ENCODE results near the gene DESI2. TPM values are rescaled to one million over a fixed set of nuclear protein-coding genes. Genes with fewer than 3 reads are reported as not detected.
"Not testable (repeated sequence)": the region's sequence is repeated elsewhere in the genome, so short reads cannot be mapped to it uniquely, and the experiment has no call there.

Gene DESI2
- total RNA-seq, 1 donor from 2014 or later = 54.8 TPM

DNA sequence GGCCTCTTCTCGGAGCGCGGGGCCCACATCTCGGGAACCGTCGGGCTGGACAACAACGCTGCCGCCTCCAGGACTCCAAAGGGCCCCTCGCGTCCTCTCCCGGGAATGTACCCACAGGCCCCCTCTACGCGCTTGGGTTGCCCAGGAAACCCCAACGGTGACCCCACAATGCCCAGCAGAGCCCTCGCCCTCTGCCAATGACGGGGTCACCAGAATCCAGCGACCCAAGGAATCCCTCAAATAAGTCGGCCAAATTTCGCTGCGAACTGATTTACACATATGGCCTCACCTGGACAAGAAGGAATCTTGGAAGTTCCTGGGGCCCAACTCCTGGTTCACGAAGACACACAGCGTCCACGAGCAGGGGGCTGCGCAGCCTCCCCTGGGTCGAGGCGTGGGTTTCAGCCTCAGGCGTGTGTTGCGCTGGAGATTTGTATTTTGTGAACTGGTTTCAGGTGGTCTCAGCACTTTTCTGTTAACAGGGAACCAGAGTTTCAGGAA lies 78.1 kb downstream of the DESI2 start:
- TF ChIP-seq, protein P1, sequence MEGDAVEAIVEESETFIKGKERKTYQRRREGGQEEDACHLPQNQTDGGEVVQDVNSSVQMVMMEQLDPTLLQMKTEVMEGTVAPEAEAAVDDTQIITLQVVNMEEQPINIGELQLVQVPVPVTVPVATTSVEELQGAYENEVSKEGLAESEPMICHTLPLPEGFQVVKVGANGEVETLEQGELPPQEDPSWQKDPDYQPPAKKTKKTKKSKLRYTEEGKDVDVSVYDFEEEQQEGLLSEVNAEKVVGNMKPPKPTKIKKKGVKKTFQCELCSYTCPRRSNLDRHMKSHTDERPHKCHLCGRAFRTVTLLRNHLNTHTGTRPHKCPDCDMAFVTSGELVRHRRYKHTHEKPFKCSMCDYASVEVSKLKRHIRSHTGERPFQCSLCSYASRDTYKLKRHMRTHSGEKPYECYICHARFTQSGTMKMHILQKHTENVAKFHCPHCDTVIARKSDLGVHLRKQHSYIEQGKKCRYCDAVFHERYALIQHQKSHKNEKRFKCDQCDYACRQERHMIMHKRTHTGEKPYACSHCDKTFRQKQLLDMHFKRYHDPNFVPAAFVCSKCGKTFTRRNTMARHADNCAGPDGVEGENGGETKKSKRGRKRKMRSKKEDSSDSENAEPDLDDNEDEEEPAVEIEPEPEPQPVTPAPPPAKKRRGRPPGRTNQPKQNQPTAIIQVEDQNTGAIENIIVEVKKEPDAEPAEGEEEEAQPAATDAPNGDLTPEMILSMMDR (IDR thresholded peaks at IDR 0.05; ENCODE audit: insufficient read depth, low read length, severe bottlenecking) = no peak
- peak overlapping the region; percentile 44 for H3K4me3 ChIP-seq (ENCODE audit: low read depth, low read length)
- DNase-seq (ENCODE audit: low read depth) (no peak), FAIRE-seq (no peak)
- no peaks in the 10 kb centered on the region for H3K27me3 ChIP-seq (ENCODE audit: control insufficient read depth, insufficient read depth, low read length)
- no peaks in the 10 kb centered on the region for H3K36me3 ChIP-seq (ENCODE audit: control insufficient read depth, insufficient read depth, low read length)

DNA sequence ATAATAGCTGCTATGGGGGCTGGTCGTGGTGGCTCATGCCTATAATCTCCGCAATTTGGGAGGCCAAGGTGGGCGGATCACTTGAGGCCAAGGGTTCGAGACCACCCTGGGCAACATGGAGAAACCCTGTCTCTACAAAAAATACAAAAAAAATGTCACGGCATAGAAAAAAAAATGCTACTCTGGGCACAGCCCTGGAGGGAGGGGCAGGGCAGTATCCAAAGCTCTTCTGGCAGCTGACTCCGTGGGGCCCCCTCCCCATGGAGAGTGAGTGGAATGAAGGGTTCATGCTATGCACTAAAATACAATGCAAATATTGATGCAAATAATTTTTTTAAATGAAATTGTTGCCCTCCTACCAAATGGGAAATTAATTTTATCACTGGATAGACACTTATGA lies 78.7 kb downstream of the DESI2 start:
- no peak for FAIRE-seq
- TF ChIP-seq, protein P1 (IDR thresholded peaks at IDR 0.05; ENCODE audit: insufficient read depth, low read length, severe bottlenecking) = no peak
- Histone ChIP-seq H3K27me3 (ENCODE audit: control insufficient read depth, insufficient read depth, low read length) (no peaks in the 10 kb centered on the region), H3K4me3 (ENCODE audit: low read depth, low read length) (no peak overlapping the region), H3K36me3 (ENCODE audit: control insufficient read depth, insufficient read depth, low read length) (no peaks in the 10 kb centered on the region)
- DNase-seq (ENCODE audit: low read depth) = no peak

GRCh38 chr1:244732851-244733450 lies 80.0 kb downstream of the DESI2 start:
- DNase-seq (ENCODE audit: low read depth) = no peak
- H3K27me3 ChIP-seq (ENCODE audit: control insufficient read depth, insufficient read depth, low read length) = no peaks in the 10 kb centered on the region
- TF ChIP-seq, protein P1 (IDR thresholded peaks at IDR 0.05; ENCODE audit: insufficient read depth, low read length, severe bottlenecking) = no peak
- FAIRE-seq = peak; percentile 60
- H3K4me3 ChIP-seq (ENCODE audit: low read depth, low read length) = no peak overlapping the region
- H3K36me3 ChIP-seq (ENCODE audit: control insufficient read depth, insufficient read depth, low read length) = no peaks in the 10 kb centered on the region

DNA sequence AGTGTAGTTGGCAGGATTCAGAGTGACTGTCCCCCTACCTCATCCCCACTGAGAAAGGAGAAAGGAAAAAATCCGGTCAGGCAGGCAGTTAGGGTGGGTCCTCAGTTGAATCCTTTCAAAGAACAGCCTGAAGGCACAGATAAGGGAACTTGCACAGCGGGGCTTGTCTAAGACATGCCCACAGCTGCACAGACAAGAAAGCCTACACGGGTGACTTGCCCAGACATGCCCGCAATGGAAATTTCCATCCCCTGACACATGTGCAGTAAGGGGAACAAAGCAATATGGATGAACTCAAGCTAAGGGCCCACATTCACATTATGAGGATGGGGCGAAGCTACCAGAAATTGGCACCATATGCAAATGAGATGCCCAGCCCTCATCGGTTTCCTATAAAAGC lies 82.5 kb downstream of the DESI2 start:
- DNase-seq (ENCODE audit: low read depth) (peak; percentile 69), FAIRE-seq (no peak)
- no peaks in the 10 kb centered on the region for H3K27me3 ChIP-seq (ENCODE audit: control insufficient read depth, insufficient read depth, low read length)
- no peak overlapping the region for H3K4me3 ChIP-seq (ENCODE audit: low read depth, low read length)
- TF ChIP-seq, protein P1 (IDR thresholded peaks at IDR 0.05; ENCODE audit: insufficient read depth, low read length, severe bottlenecking) = no peak
- no peaks in the 10 kb centered on the region for H3K36me3 ChIP-seq (ENCODE audit: control insufficient read depth, insufficient read depth, low read length)

- TF ChIP-seq, protein P1 (IDR thresholded peaks at IDR 0.05; ENCODE audit: insufficient read depth, low read length, severe bottlenecking) = no peak
- FAIRE-seq = no peak
These were observed 83.1 kb downstream of the DESI2 start for GRCh38 chr1:244735876-244736561.

DNA sequence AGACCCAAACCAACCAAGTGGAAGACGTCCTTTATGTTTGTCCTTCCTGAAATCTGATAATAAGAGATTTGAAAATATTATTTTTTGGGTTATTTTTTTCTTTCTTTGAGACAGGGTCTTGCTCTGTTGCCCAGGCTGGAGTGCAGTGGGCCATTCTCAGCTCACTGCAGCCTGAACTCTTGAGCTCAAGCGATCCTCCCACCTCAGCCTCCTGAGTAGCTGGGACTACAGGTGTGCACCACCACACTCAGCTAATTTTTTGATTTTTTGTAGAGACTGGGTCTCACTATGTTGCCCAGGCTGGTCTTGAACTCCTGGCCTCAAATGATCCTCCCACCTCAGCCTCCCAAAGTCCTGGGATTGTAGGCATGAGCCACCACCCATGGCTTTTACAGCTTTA lies 86.2 kb downstream of the DESI2 start:
- FAIRE-seq; DNase-seq (ENCODE audit: low read depth); H3K27me3 ChIP-seq (ENCODE audit: control insufficient read depth, insufficient read depth, low read length): not testable (repeated sequence)

More at GRCh38 chr1:244735876-244736561, 83.1 kb downstream of the DESI2 start:
- DNase-seq (ENCODE audit: low read depth) = no peak
- Histone ChIP-seq H3K36me3 (ENCODE audit: control insufficient read depth, insufficient read depth, low read length) (no peaks in the 10 kb centered on the region), H3K4me3 (ENCODE audit: low read depth, low read length) (no peak overlapping the region), H3K27me3 (ENCODE audit: control insufficient read depth, insufficient read depth, low read length) (no peaks in the 10 kb centered on the region)

GRCh38 chr1:244740027-244740617 lies 87.2 kb downstream of the DESI2 start:
- FAIRE-seq; H3K4me3 ChIP-seq (ENCODE audit: low read depth, low read length); H3K27me3 ChIP-seq (ENCODE audit: control insufficient read depth, insufficient read depth, low read length); H3K36me3 ChIP-seq (ENCODE audit: control insufficient read depth, insufficient read depth, low read length): not testable (repeated sequence)
- DNase-seq (ENCODE audit: low read depth) = peak; percentile 70

More for the DNA sequence above, 86.2 kb downstream of the DESI2 start:
- not testable (repeated sequence) for H3K36me3 ChIP-seq (ENCODE audit: control insufficient read depth, insufficient read depth, low read length); H3K4me3 ChIP-seq (ENCODE audit: low read depth, low read length)
